Gastroesophageal sphincter (tissue), 4 donors: Measurements from ENCODE around the gene PRKAA2. TPM values are rescaled to one million over a fixed set of nuclear protein-coding genes. Genes with fewer than 3 reads are reported as not detected.
"Not testable (repeated sequence)": the region's sequence is repeated elsewhere in the genome, so short reads cannot be mapped to it uniquely, and the experiment has no call there.

Experiments
- ATAC-seq: fragments of 150-250 bp; one replicate; pipeline ENCODE4 v1.9.1; 2016; ENCODE audit warnings: mild to moderate bottlenecking, moderate library complexity
- H3K27ac ChIP-seq, 4 donors: fragments of 200-600 bp; sonication (generic) in 3 of 4; 1 replicate in 3 of 4; 2 replicates in 1 of 4; pipeline ENCODE4 v1.5.1; 2016 to 2019
- H3K27me3 ChIP-seq: fragments of 200-600 bp; sonication (generic); one replicate; pipeline ENCODE4 v1.5.1; 2019
- H3K36me3 ChIP-seq, 2 donors: fragments of 200-600 bp; sonication (generic); one replicate each; pipeline ENCODE4 v1.5.1; 2019; ENCODE audit warnings: control low read depth in 1 of 2
- H3K4me1 ChIP-seq, 3 donors: fragments of 200-600 bp; sonication (generic); 1 replicate in 2 of 3; 2 replicates in 1 of 3; pipeline ENCODE4 v1.5.1; 2016 to 2019; ENCODE audit warnings: control low read depth in 2 of 3
- H3K4me3 ChIP-seq, 2 donors: fragments of 200-600 bp; sonication (generic); one replicate each; pipeline ENCODE4 v1.5.1; 2019; ENCODE audit warnings: mild to moderate bottlenecking in 1 of 2, moderate library complexity in 1 of 2
- H3K9me3 ChIP-seq, 3 donors: fragments of 200-600 bp; sonication (generic); one replicate each; pipeline ENCODE4 v1.5.1; 2017 to 2019; ENCODE audit warnings: control low read depth in 2 of 3
- EP300 ChIP-seq: sonication (generic); formaldehyde crosslinking; IDR thresholded peaks from one replicate; pipeline ENCODE4 v1.6.1; 2017; ENCODE audit warnings: antibody characterized with exemption, mild to moderate bottlenecking
- POLR2A ChIP-seq, 2 donors: fragments of 450-650 bp; IDR thresholded peaks; one replicate each; pipeline ENCODE4 v1.6.1; 2017; ENCODE audit warnings: antibody characterized with exemption in 2 of 2, mild to moderate bottlenecking in 2 of 2, moderate library complexity in 1 of 2
- POLR2AphosphoS5 ChIP-seq: sonication (generic); formaldehyde crosslinking; IDR thresholded peaks from one replicate; pipeline ENCODE4 v1.6.1; 2017; ENCODE audit warnings: antibody characterized with exemption
- WGBS, 2 donors: methylation state at CpG; one replicate each; pipeline ENCODE4 v1.1.5; 2018; ENCODE audit warnings: low coverage in 1 of 2; 5-methylcytosine and 5-hydroxymethylcytosine counted together
- total RNA-seq, 4 donors: library from RNA; depleted of rRNA; stranded (reverse); fragments of >200 nt; gene quantifications; one replicate each; pipeline ENCODE4 v1.1.0, GENCODE V29; 2016
- TF ChIP-seq, protein P1 (sequence below), 4 experiments: fragments of 200-600 bp in 2 of 4; fragments of 450-650 bp in 2 of 4; sonication (generic) in 1 of 4; IDR thresholded peaks; one replicate each; pipeline ENCODE4 v1.5.1; 2017 to 2019; ENCODE audit warnings: antibody characterized with exemption in 4 of 4, mild to moderate bottlenecking in 2 of 4, moderate library complexity in 2 of 4

Gene PRKAA2
- total RNA-seq, result 10 to 100 TPM; 29.3 to 63.3 (median 60.6) TPM

DNA sequence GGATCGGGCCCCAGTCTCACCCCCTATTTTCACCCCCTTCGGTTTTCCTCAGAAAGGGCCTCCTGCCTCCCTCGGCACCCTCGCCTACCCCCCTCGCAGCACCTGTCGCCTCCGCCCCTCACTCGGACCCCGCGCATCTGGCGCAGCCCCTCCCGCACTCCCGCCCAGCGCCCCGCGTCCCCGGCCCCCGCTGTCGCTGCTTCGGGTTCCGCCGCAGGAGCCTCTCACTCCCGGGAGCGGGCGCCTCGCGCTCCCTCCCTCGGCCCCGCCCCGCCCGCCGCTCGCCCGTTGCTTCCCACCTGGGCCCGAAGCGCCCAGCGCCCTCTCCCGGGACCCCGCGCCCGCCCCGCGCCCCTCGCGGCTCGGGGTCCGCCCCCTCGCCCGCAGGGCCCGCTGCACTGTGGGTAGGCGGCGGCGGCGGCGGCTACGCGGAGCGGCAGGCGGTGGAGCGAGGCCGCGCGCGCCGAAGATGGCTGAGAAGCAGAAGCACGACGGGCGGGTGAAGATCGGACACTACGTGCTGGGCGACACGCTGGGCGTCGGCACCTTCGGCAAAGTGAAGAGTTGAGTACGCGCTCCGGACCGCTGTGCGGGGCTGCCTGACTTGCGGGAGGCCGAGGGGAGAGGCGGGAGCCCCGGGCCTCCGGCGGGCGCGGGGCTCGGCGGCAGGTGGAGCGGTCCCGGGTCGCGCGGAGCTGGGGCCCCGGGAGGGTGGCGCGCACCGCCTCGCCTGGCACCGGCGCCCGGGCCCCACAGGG is at the start of gene PRKAA2:
Gene PRKAA2, plus strand, starts transcription at position 396 of the 758 bp plus-strand sequence. Its CDS starts 74 bp downstream, at position 470.
- 0 to 2% methylated on average over 5 to 11 of the region's 103 CpGs for WGBS, 2 donors
- peak; percentile 79 for ATAC-seq
- TF ChIP-seq EP300 (no peak), POLR2A (IDR thresholded peaks at IDR 0.05) (peak in 1 of 2 donors; percentile 35)
- Histone ChIP-seq H3K36me3 (no peaks in the 10 kb centered on the region), H3K4me3 (peak within 1 kb of the TSS; percentile 46 to 69), H3K27me3 (no peaks in the 10 kb centered on the region), H3K4me1 (peaks cover 0 to 32% (median 0%) of the 10 kb centered on the region in 3 donors), H3K27ac (peak within 1 kb of the TSS; percentile 52 to 90 (median 90)), H3K9me3 (no peaks in the 10 kb centered on the region)

DNA sequence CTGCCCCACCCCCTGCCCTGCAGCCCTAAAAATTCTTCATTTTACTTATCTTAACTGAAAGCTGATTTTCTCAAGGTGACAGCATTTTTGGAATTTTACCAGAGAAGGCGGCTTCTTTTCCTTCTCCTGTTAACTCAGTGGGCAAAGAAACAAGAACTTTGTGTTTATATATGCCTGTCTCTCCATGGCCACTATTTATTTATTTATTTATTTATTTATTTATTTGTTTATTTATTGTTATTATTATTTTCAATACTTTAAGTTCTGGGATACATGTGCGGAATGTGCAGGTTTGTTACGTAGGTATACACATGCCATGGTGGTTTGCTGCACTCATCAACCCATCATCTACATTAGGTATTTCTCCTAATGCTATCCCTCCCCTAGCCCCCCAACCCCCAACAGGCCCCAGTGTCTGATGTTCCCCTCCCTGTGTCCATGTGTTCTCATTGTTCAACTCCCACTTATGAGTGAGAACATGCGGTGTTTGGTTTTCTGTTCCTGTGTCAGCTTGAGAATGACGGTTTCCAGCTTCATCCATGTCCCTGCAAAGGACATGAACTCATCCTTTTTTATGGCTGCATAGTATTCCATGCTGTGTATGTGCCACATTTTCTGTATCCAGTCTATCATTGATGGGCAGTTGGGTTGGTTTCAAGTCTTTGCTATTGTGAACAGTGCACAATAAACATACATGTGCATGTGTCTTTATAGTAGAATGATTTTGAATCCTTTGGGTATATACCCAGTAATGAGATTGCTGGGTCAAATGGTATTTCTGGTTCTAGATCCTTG is 49.5 kb upstream of the PRKAA2 start:
- 94 to 100% methylated on average over 4 of the region's 5 CpGs for WGBS, 2 donors
- H3K36me3 ChIP-seq, ATAC-seq, H3K4me1 ChIP-seq, H3K27me3 ChIP-seq, H3K4me3 ChIP-seq, H3K9me3 ChIP-seq, H3K27ac ChIP-seq: not testable (repeated sequence)

DNA sequence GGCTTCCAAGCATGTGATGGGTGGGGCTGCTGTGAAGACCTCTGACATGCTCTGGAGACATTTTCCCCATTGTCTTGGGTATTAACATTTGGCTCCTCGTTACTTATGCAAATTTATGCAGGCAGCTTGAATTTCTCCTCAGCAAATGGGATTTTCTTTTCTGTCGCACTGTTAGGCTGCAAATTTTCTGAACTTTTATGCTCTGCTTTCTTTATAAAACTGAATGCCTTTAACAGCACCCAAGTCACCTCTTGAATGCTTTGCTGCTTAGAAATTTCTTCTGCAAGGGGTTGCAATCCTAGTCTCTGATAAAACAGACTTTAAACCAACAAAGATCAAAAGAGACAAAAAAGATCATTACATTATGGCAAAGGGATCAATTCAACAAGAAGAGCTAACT is 35.0 kb upstream of the PRKAA2 start:
- H3K4me1 ChIP-seq, H3K4me3 ChIP-seq, H3K27ac ChIP-seq, H3K36me3 ChIP-seq, ATAC-seq, H3K27me3 ChIP-seq: not testable (repeated sequence)
- peaks cover 0 to 17% (median 0%) of the 10 kb centered on the region in 3 donors for H3K9me3 ChIP-seq
- WGBS, 2 donors, result 54% methylated on average over 2 of the region's 2 CpGs; no CpG with 5 or more reads in 1 of the 2 donors

DNA sequence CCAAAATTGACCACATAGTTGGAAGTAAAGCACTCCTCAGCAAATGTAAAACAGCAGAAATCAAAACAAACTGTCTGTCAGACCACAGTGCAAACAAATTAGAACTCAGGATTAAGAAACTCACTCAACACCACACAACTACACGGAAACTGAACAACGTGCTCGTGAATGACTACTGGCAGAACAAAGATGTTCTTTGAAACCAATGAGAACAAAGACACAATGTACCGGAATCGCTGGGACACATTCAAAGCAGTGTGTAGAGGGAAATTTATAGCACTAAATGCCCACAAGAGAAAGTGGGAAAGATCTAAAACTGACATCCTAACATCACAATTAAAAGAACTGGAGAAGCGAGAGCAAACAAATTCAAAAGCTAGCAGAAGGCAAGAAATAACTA is 34.3 kb upstream of the PRKAA2 start:
- H3K4me1 ChIP-seq, H3K4me3 ChIP-seq, H3K27ac ChIP-seq, H3K27me3 ChIP-seq, ATAC-seq, H3K36me3 ChIP-seq: not testable (repeated sequence)
- H3K9me3 ChIP-seq, result peaks cover 0 to 17% (median 0%) of the 10 kb centered on the region in 3 donors
- WGBS, 2 donors, result 67 to 87% methylated on average over 3 to 6 of the region's 6 CpGs

DNA sequence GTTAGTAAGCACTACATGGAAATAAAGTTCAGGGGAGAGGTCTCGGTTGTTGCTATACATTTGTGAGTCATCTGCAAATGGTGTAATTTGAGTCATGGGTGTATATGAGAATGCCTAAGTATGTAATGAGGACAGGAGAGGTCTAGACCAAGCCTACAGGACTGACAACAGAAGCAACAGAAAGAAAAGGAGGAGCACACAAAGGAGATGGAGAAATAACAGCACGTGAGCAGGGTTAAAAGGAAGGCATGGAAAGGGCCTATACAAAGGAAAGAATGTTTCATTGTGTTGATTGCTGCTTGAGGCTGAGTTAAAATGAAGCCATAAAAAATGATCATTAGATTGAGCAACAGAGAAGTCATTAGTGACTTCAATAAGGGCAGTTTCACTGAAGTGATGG is 28.0 kb upstream of the PRKAA2 start:
- WGBS, 2 donors, result 63 to 78% methylated on average over 1 to 2 of the region's 2 CpGs
- ATAC-seq, result no peak
- Histone ChIP-seq H3K27ac (no peak overlapping the region), H3K36me3 (no peaks in the 10 kb centered on the region), H3K4me3 (no peak overlapping the region), H3K9me3 (peaks cover 0 to 11% (median 0%) of the 10 kb centered on the region in 3 donors), H3K27me3 (no peaks in the 10 kb centered on the region), H3K4me1 (no peaks in the 10 kb centered on the region)
- TF ChIP-seq POLR2A (IDR thresholded peaks at IDR 0.05) (no peak), EP300 (no peak), POLR2AphosphoS5 (no peak)
- TF ChIP-seq, protein P1, sequence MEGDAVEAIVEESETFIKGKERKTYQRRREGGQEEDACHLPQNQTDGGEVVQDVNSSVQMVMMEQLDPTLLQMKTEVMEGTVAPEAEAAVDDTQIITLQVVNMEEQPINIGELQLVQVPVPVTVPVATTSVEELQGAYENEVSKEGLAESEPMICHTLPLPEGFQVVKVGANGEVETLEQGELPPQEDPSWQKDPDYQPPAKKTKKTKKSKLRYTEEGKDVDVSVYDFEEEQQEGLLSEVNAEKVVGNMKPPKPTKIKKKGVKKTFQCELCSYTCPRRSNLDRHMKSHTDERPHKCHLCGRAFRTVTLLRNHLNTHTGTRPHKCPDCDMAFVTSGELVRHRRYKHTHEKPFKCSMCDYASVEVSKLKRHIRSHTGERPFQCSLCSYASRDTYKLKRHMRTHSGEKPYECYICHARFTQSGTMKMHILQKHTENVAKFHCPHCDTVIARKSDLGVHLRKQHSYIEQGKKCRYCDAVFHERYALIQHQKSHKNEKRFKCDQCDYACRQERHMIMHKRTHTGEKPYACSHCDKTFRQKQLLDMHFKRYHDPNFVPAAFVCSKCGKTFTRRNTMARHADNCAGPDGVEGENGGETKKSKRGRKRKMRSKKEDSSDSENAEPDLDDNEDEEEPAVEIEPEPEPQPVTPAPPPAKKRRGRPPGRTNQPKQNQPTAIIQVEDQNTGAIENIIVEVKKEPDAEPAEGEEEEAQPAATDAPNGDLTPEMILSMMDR (IDR thresholded peaks at IDR 0.05), result no peak

DNA sequence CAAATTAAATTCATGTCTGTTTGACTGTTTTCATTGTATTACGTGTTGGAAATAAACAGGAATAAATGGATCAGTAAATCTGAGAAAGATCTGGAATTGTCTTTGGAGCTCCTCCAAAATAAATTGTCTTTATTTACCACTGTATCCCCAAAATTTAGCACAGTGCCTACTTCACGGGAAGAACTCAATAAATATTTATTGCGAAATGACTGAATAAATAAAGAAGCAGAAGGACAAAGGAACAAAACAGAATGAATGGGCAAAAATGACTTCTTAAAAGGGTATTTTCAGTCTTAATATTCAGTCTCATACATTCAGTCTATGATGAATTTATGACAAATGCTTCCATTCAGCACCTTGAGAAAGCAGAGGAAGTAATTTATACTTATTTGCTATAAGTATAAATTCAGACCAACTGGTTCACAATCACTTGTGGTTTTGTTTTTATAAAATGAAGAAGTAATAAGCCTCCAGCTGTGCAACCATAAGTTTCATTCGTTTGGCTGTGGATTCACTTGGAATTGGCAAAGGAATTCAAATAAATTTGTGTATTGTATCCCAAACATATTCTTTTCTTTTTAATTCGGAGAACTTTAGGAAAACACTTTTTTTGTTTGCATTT is 19.2 kb upstream of the PRKAA2 start:
- Histone ChIP-seq H3K27ac (no peak overlapping the region), H3K36me3 (no peaks in the 10 kb centered on the region), H3K4me1 (no peaks in the 10 kb centered on the region), H3K9me3 (no peaks in the 10 kb centered on the region), H3K4me3 (no peak overlapping the region), H3K27me3 (no peaks in the 10 kb centered on the region)
- TF ChIP-seq EP300 (no peak), POLR2AphosphoS5 (no peak), POLR2A (IDR thresholded peaks at IDR 0.05) (no peak)
- TF ChIP-seq, protein P1 (IDR thresholded peaks at IDR 0.05), result no peak
- 51 to 58% methylated on average over 5 of the region's 5 CpGs for WGBS, 2 donors
- ATAC-seq, result no peak
